PFSK-1 (cell line): ENCODE measurements around the gene FUT8.

Experiments
- POLR2AphosphoS5 ChIP-seq: IDR thresholded peaks from 2 replicates; pipeline ENCODE4 v1.6.1; 2012; ENCODE audit warnings: low read depth, mild to moderate bottlenecking, control low read depth, low read length, moderate library complexity
- SIN3A ChIP-seq: IDR thresholded peaks from 2 replicates; pipeline ENCODE4 v1.6.1; 2012; ENCODE audit warnings: mild to moderate bottlenecking, low read length, moderate library complexity, borderline replicate concordance; ENCODE audit not compliant: insufficient read depth
- TAF1 ChIP-seq: IDR thresholded peaks from 2 replicates; pipeline ENCODE4 v1.6.1; 2012; ENCODE audit warnings: low read length, control low read depth, borderline replicate concordance; ENCODE audit not compliant: insufficient read depth
- TF ChIP-seq, protein P1 (sequence below), 2 experiments: IDR thresholded peaks; 2 replicates each; pipeline versions ENCODE4 v1.6.1 to v1.8.0; 2011 to 2012; ENCODE audit warnings: low read depth in 2 of 2, low read length in 2 of 2, control low read depth in 1 of 2, inconsistent platforms in 1 of 2, mild to moderate bottlenecking in 1 of 2, moderate library complexity in 1 of 2; ENCODE audit not compliant: insufficient read depth in 1 of 2

DNA sequence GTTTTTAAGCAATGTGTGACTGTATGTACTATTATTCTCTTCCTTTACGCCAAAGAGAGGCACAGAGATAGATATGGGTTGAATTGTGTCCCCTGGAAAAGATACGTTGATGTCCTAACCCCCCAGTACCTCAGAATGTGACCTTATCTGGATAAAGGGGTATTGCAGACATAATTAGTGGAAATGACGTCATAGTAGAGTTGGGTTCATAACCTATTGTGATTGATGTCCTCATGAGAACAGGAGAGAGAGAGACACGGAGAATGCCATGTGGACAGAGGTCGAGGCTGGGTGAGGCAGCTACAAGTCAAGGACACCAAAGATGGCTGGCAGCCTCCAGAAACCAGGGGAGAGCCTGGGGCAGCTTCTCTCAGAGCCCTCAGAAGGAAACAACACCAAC is 376.3 kb downstream of the FUT8 start:
- TF ChIP-seq POLR2AphosphoS5 = no peak
- TF ChIP-seq, protein P1, sequence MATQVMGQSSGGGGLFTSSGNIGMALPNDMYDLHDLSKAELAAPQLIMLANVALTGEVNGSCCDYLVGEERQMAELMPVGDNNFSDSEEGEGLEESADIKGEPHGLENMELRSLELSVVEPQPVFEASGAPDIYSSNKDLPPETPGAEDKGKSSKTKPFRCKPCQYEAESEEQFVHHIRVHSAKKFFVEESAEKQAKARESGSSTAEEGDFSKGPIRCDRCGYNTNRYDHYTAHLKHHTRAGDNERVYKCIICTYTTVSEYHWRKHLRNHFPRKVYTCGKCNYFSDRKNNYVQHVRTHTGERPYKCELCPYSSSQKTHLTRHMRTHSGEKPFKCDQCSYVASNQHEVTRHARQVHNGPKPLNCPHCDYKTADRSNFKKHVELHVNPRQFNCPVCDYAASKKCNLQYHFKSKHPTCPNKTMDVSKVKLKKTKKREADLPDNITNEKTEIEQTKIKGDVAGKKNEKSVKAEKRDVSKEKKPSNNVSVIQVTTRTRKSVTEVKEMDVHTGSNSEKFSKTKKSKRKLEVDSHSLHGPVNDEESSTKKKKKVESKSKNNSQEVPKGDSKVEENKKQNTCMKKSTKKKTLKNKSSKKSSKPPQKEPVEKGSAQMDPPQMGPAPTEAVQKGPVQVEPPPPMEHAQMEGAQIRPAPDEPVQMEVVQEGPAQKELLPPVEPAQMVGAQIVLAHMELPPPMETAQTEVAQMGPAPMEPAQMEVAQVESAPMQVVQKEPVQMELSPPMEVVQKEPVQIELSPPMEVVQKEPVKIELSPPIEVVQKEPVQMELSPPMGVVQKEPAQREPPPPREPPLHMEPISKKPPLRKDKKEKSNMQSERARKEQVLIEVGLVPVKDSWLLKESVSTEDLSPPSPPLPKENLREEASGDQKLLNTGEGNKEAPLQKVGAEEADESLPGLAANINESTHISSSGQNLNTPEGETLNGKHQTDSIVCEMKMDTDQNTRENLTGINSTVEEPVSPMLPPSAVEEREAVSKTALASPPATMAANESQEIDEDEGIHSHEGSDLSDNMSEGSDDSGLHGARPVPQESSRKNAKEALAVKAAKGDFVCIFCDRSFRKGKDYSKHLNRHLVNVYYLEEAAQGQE (IDR thresholded peaks at IDR 0.05; ENCODE audit: insufficient read depth in 1 of 2, low read depth in 2 of 2, low read length in 2 of 2) = no peak
- TF ChIP-seq SIN3A = no peak
- no peak for TF ChIP-seq TAF1
